ENCODE data around the gene FOXD4L6.
"Not testable (repeated sequence)": the region's sequence is repeated elsewhere in the genome, so short reads cannot be mapped to it uniquely, and the experiment has no call there.

Gene FOXD4L6

DNA sequence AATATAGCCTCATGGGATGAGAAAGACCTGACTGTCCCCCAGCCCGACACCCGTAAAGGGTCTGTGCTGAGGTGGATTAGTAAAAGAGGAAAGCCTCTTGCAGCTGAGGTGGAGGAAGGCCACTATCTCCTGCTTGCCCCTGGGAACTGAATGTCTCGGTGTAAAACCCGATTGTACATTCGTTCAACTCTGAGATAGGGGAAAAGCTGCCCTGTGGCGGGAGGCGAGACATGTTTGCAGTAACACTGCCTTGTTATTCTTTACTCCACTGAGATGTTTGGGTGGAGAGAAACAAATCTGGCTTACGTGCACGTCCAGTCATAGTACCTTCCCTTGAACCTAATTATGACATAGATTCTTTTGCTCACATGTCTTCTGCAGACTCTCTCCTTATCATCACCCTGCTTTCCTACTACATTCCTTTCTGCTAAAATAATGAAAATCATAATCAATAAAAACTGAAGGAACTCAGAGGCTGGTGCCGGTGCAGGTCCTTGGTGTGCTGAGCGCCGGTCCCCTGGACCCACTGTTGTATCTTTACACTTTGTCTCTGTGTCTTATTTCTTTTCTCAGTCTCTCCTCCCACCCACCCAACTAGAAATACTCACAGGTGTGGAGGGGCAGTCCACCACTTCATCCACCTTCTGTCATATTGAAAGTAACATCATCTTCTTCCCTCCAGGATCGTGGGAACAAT is 22.8 kb downstream of the FOXD4L6 start:
- FAIRE-seq; DNase-seq (ENCODE audit: insufficient read length, low spot score): not testable (repeated sequence)

DNA sequence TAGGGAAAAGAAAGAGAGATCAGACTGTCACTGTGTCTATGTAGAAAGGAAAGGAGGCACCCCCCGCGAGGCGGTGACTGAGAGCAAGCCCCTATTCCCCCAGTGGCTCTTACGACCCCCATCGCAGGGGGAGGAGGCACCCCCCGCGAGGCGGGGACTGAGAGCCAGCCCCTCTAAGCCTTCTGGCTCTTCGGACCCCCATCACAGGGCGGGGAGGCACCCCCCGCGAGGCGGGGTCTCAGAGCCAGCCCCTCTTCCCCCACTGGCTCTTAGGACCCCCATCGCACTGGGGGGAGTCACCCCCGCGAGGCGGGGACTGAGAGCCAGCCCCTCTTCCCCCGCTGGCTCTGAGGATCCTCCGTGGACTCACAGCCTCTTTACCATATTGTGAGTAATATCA is 23.9 kb downstream of the FOXD4L6 start:
- FAIRE-seq, result not testable (repeated sequence)

DNA sequence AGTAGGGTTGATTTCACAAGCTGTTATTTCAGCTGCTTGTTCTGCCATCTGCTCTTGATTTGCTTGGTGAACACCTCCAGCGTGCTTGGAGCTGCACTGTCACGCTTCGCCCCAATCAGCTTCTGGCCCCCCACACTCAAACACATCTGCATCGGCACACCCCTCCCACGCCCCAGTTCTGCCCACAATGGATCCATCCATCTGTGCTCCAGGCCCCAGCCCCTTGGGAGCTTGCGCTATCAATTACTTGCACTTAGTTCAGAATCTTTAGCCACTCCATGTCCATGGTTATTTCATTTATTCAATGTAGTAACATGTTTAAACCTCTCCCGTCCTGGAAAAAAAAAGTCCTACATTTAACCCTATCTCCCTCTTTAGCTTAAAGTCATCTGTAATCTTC is 28.0 kb downstream of the FOXD4L6 start:
- FAIRE-seq; DNase-seq (ENCODE audit: insufficient read length, low spot score): not testable (repeated sequence)

More for the DNA sequence above, 23.9 kb downstream of the FOXD4L6 start:
- not testable (repeated sequence) for DNase-seq (ENCODE audit: insufficient read length, low spot score)

DNA sequence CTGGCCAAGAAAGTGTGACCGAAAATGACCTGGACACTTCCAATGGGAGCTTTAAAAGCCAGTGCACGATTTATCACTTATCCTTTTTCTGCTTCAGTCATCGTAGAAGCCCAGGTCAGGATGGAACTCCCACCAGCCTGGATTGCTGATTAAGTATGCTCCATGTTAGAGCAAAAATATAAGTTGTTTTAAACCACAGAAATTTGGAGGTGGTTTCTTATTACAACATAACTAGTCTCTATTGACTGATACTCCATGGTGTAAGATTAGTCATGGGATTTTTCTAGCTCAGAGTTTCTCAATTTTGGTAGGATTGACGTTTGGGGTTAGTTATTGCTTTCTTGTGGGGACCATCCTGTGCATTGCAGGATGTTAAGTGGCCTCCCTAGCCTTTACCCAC is 29.7 kb downstream of the FOXD4L6 start:
- FAIRE-seq; DNase-seq (ENCODE audit: insufficient read length, low spot score): not testable (repeated sequence)

DNA sequence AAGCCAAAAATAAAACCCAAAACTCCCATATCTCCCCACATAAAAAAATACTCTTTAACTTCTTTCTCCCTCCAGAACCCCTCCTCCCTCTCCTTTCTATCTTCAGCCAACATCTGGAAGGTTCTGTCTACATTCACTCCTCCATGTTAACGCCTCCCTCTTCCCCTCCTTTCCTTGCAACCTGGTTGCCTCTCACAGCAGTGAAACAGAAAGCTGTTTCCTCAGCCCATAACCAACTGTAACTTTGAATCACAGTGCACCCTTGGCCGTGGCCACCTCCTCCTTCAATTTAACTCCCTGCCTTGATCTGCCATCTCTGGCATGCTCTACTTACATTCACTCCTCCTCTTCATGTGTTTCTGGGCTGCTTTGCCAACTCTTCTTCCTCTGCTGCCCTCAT is 33.4 kb downstream of the FOXD4L6 start:
- FAIRE-seq; DNase-seq (ENCODE audit: insufficient read length, low spot score): not testable (repeated sequence)

DNA sequence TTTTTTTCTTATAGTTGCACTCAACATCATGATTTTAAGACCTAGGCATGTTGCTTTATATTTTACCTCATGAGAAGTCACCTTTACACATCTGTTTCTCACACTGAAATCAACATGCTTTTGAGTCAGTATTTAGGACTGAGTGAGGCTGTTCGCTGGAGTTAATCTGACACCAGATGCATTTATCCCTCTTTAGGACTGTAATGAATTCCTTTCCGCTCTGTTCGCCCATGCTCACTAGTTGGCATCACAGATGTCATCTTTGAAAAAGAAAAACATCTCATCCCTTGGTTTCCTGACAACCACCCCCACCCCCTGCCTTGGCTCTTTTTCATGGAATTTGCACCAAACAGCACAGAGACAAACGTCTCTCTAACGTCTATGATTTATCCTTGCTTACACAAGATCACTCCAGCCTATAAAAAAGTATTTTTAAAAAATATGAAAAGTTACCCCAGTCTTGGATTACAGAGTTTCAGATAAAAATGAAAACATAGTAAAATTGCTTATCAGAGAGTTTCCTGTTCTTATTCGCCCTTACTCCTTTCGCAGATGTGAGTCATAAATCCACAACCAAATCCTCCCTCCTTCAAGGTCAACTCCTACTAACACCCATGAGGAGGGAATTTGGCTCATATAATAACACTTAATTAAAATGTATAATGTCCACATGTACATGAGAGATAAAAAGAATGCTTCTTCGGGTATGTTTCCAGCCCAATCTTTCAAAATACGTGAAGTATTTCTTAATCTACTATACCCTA is 34.3 kb downstream of the FOXD4L6 start:
- not testable (repeated sequence) for FAIRE-seq; DNase-seq (ENCODE audit: insufficient read length, low spot score)

DNA sequence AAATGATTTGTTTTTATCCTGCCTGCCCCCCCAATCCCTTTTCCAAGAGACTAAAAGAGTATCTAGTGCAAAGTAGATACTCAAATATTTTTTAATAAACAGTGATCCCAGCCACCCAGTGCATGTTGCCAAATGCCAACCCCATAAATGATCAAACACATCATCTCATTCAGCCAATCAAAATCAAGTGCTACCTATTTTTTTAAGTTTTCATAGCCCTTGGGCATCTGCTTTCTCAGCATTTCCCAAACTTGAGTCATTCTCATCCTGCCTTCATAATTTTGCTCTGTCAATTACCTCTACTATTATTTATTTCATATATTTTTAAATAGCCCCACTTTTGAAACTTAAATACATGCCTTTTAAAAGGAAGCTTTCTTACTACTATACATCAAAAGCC is 37.6 kb downstream of the FOXD4L6 start:
- DNase-seq (ENCODE audit: insufficient read length, low spot score); FAIRE-seq: not testable (repeated sequence)

DNA sequence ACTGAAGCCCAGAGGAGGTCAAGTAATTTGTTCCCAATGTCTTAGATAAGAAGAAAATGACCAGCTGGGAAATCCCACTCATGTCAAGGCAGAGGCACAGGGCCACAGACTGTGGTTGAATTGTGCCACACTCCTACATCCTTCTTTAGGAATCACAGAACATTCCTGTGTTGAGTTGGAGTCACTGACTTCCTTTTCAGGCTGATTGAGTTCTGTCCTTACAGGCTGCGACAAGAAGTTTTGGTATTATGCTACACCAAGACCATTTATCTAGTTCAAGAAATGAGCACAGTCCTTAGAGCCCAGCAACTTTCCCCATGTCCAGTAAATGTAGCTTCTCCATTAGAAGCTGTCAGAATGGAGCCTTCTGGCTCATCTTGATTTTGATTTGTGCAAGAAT is 38.1 kb downstream of the FOXD4L6 start:
- not testable (repeated sequence) for DNase-seq (ENCODE audit: insufficient read length, low spot score); FAIRE-seq

DNA sequence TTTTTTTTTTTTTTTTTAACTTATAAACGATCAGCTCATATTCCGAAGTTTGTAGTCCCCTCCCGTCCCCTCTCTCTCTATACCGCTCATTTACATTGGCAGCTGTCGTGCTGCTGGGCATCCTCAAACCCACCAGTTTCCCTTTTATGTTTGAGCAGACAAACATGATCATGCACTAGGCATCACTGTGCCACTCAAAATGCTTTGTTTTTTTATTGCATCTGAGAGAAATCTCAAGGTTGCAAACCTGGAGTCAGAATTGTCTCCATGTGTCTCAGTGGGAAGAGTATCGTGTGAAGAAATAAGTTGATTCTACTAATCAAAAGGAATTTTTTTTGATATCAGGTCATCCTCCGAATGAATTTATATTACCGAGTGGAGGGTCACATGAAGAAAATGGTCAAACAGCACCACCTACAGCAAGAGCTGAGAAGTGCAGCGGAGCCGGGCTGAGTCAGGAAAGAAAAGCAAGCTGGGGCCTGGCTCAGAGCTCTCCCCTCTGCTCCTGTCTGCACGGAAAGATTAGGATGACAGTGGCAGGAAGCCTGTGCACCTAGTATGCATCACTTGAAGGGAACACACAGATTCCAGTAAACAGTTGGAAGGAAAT is 39.9 kb downstream of the FOXD4L6 start:
- DNase-seq (ENCODE audit: insufficient read length, low spot score); FAIRE-seq: not testable (repeated sequence)

DNA sequence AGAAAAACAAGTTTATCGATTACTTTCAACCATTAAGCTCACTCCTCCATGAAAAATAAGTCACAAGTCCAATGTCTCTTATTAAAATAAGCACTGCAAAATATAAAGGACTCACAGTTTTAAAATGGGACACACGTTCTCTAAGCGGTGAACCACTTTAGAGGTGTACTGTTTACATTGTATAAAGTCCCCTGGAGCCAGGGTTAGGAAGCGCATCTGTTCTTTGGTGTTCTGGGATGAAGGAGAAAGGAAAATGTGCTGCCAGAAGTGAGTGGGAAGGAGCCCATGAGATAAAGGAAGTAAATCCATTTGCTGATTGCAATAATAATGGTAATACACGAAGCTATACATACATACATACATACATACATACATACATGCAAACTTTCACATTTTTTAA is 40.6 kb downstream of the FOXD4L6 start:
- not testable (repeated sequence) for DNase-seq (ENCODE audit: insufficient read length, low spot score); FAIRE-seq

DNA sequence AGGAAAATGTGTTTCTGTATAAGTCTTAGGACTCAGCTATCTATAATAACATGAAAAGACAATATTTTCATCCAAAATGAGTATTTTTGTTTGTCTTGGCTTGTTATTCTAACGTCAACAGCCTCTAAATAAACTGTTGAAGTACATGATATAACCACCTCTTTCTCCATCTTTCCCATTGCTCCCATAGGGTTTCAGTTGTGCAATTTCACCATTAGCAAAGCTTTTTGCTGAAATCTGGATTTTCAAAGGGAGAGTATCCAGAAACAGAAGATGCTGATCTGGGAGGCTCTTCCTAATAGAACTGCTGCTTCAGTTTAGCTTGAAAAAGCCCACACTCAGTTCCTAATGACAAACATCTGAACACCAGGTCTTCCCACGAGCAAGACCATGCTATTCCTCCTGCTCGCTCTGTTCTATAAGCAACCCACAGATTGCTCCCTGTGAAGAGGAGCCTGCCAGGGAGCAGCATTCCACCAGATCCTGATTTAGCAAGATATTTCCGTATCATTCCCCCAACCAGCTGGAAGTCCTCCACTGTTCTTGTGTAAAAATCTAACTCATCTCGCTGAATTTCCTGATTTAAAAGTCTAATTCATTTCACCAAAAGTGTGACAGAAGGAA is 41.2 kb downstream of the FOXD4L6 start:
- FAIRE-seq, result not testable (repeated sequence)

DNA sequence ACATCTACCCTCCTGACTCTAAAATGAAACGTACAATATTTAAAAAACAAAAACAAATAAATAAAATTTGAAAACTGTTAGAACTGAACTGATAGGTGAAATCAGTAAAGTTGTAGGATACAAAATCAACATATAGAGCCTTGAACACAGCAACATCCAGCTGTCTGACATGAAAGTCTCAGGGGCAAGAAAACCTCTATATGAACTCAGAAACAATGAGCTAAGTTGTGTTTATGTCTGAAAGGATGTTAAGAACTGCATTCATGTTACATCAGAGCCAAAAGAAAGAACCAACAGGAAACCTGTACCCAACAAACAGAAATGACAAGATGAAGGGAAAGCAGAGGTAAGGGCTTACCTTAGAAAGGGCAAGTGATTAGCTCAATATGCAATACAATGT is 41.8 kb downstream of the FOXD4L6 start:
- DNase-seq (ENCODE audit: insufficient read length, low spot score); FAIRE-seq: not testable (repeated sequence)

More for the DNA sequence above, 41.2 kb downstream of the FOXD4L6 start:
- not testable (repeated sequence) for DNase-seq (ENCODE audit: insufficient read length, low spot score)

DNA sequence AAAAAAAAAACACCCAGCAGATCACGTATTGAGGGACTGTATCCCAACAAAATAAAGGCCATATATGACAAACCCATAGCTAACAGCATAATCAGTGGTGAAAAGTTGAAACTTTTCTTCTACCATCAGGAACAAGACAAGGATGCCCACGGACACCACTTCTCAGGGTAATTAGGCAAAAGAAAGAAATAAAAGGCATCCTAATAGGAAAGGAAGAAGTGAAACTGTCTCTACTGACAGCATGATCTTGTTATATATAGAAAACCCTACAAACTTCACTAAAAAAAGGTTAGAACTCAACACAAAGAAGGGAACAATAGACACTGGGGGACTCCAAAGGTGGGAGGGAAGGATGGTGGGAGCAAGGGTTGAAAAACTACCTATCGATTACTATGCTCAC is 42.3 kb downstream of the FOXD4L6 start:
- not testable (repeated sequence) for FAIRE-seq; DNase-seq (ENCODE audit: insufficient read length, low spot score)

DNA sequence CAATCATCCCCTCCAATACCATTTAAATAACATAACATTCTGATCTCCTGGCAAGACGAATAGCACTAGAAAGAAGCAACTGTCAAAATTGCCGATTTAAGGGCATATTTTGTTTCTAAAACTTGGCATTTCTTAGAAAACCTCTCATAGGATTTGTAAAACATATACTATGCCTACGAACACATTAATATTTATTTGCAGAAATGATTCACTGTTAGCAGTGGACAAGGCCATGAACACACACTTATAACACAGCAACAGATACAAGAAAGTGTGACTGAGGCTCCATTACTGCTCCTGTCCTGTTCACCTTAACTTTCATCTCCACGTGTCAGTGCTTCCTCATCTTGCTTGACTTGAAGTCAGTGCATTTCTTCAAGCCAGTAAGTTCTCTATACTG is 46.1 kb downstream of the FOXD4L6 start:
- DNase-seq (ENCODE audit: insufficient read length, low spot score); FAIRE-seq: not testable (repeated sequence)

DNA sequence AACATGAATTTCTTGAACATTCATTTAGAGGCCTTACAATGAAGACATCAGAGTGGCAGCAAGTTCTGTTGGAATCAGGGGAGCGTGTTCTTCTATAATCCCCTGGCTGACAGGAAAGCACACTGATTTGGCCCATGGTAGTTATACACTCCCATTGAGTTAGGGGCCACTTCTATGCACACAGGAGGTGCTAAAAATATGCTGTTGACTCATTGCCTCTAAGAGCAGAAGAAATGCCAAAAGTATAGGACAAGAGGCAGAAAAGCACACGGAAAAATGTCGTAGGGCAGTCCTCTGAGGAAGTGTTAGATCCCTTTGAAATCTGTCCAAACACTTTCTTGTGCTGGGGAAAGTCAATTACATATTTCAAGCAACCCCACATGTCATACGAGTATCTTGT is 49.0 kb downstream of the FOXD4L6 start:
- FAIRE-seq; DNase-seq (ENCODE audit: insufficient read length, low spot score): not testable (repeated sequence)

DNA sequence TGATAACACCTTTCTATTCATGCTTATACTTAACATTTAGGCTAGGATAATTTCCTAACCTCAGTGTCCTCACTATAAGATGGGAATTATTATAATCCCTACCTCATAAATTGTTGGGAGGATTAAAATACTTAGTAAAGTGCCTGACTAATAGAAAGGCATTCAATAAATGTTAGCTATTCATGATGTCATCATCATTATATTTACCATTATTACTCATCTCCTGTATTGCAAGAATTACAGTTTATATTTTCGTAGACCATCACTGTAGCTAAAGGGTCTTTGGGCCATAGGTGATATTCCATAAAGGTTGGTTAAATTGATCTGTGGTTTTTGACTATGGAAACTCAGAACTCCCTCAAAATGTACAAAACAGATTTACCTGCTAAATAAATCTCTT is 50.9 kb downstream of the FOXD4L6 start:
- FAIRE-seq, result not testable (repeated sequence)

More for the DNA sequence above, 50.9 kb downstream of the FOXD4L6 start:
- DNase-seq (ENCODE audit: insufficient read length, low spot score), result not testable (repeated sequence)
